ENCODE data around the gene TGFBRAP1.

The TGFBRAP1 gene

DNA sequence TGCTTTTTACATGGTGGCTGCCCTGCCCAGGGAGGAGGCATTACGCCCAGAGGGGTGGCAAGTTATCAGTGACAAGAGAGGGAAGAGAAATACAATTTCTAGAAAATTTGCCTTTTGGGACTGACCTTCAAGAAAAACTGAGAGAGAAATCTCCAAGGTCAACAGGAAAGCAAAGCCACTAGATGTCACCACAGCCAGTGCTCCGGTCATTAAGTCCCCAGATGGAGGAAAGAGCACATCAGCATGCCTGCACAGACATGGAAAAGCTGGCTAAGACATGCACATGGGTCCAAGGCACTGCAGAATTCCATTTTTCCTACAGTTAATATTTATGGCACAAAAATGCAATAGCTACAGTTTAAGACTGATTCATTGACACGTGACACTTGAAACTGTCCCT lies 48.3 kb upstream of the TGFBRAP1 start:
- Histone ChIP-seq H3K27ac (replicated peaks) (no peak overlapping the region), H3K27me3 (ENCODE audit: insufficient read depth, poor library complexity, severe bottlenecking) (no peaks in the 10 kb centered on the region), H3K4me3 (replicated peaks; ENCODE audit: insufficient read depth, low read length) (no peak overlapping the region)
- TF ChIP-seq SPI1 (IDR thresholded peaks at IDR 0.05; ENCODE audit: borderline replicate concordance, low read depth) (no peak), GABPA (IDR thresholded peaks at IDR 0.05; ENCODE audit: low read depth) (no peak), POLR2AphosphoS5 (IDR thresholded peaks at IDR 0.05; ENCODE audit: low read depth) (no peak)
- TF ChIP-seq, protein P1, sequence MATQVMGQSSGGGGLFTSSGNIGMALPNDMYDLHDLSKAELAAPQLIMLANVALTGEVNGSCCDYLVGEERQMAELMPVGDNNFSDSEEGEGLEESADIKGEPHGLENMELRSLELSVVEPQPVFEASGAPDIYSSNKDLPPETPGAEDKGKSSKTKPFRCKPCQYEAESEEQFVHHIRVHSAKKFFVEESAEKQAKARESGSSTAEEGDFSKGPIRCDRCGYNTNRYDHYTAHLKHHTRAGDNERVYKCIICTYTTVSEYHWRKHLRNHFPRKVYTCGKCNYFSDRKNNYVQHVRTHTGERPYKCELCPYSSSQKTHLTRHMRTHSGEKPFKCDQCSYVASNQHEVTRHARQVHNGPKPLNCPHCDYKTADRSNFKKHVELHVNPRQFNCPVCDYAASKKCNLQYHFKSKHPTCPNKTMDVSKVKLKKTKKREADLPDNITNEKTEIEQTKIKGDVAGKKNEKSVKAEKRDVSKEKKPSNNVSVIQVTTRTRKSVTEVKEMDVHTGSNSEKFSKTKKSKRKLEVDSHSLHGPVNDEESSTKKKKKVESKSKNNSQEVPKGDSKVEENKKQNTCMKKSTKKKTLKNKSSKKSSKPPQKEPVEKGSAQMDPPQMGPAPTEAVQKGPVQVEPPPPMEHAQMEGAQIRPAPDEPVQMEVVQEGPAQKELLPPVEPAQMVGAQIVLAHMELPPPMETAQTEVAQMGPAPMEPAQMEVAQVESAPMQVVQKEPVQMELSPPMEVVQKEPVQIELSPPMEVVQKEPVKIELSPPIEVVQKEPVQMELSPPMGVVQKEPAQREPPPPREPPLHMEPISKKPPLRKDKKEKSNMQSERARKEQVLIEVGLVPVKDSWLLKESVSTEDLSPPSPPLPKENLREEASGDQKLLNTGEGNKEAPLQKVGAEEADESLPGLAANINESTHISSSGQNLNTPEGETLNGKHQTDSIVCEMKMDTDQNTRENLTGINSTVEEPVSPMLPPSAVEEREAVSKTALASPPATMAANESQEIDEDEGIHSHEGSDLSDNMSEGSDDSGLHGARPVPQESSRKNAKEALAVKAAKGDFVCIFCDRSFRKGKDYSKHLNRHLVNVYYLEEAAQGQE (IDR thresholded peaks at IDR 0.05; ENCODE audit: insufficient replicate concordance, low read depth) = no peak
- TF ChIP-seq, protein P2, sequence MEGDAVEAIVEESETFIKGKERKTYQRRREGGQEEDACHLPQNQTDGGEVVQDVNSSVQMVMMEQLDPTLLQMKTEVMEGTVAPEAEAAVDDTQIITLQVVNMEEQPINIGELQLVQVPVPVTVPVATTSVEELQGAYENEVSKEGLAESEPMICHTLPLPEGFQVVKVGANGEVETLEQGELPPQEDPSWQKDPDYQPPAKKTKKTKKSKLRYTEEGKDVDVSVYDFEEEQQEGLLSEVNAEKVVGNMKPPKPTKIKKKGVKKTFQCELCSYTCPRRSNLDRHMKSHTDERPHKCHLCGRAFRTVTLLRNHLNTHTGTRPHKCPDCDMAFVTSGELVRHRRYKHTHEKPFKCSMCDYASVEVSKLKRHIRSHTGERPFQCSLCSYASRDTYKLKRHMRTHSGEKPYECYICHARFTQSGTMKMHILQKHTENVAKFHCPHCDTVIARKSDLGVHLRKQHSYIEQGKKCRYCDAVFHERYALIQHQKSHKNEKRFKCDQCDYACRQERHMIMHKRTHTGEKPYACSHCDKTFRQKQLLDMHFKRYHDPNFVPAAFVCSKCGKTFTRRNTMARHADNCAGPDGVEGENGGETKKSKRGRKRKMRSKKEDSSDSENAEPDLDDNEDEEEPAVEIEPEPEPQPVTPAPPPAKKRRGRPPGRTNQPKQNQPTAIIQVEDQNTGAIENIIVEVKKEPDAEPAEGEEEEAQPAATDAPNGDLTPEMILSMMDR (IDR thresholded peaks at IDR 0.05; ENCODE audit: insufficient read depth, low read length) = no peak
- no peak for DNase-seq (ENCODE audit: low read depth in 1 of 2, low spot score in 1 of 2)

- Histone ChIP-seq H3K27me3 (ENCODE audit: insufficient read depth, poor library complexity, severe bottlenecking) (no peaks in the 10 kb centered on the region), H3K4me3 (replicated peaks; ENCODE audit: insufficient read depth, low read length) (no peak overlapping the region), H3K27ac (replicated peaks) (no peak overlapping the region)
- TF ChIP-seq, protein P2 (IDR thresholded peaks at IDR 0.05; ENCODE audit: insufficient read depth, low read length) = no peak
- TF ChIP-seq, protein P1 (IDR thresholded peaks at IDR 0.05; ENCODE audit: insufficient replicate concordance, low read depth) = no peak
- no peak for TF ChIP-seq SPI1 (IDR thresholded peaks at IDR 0.05; ENCODE audit: borderline replicate concordance, low read depth)
- DNase-seq (ENCODE audit: low read depth in 1 of 2, low spot score in 1 of 2) = no peak
Observed at GRCh38 chr2:105376789-105377240, 47.3 kb upstream of the TGFBRAP1 start.

- TF ChIP-seq, protein P2 (IDR thresholded peaks at IDR 0.05; ENCODE audit: insufficient read depth, low read length) = no peak
- TF ChIP-seq GABPA (IDR thresholded peaks at IDR 0.05; ENCODE audit: low read depth) (no peak), POLR2AphosphoS5 (IDR thresholded peaks at IDR 0.05; ENCODE audit: low read depth) (no peak), SPI1 (IDR thresholded peaks at IDR 0.05; ENCODE audit: borderline replicate concordance, low read depth) (no peak)
- TF ChIP-seq, protein P1 (IDR thresholded peaks at IDR 0.05; ENCODE audit: insufficient replicate concordance, low read depth) = no peak
- no peak for DNase-seq (ENCODE audit: low read depth in 1 of 2, low spot score in 1 of 2)
- Histone ChIP-seq H3K4me3 (replicated peaks; ENCODE audit: insufficient read depth, low read length) (no peak overlapping the region), H3K27me3 (ENCODE audit: insufficient read depth, poor library complexity, severe bottlenecking) (no peaks in the 10 kb centered on the region), H3K27ac (replicated peaks) (no peak overlapping the region)
Observed at GRCh38 chr2:105376010-105376409, 46.5 kb upstream of the TGFBRAP1 start.
